ENCODE data around the gene PLCL2. TPM values are rescaled to one million over a fixed set of nuclear protein-coding genes. Genes with fewer than 3 reads are reported as not detected.

The PLCL2 gene
- total RNA-seq, 1 experiment from 2014 or later, result 3.0 TPM

GRCh38 chr3:17087509-17087908, 202.8 kb downstream of the PLCL2 start:
- Histone ChIP-seq H3K36me3 (ENCODE audit: control insufficient read depth, insufficient read depth, low read length) (no peaks in the 10 kb centered on the region), H3K27me3 (ENCODE audit: control insufficient read depth, insufficient read depth, low read length) (no peaks in the 10 kb centered on the region), H3K9me3 (ENCODE audit: control insufficient read depth, insufficient read depth, low read depth, low read length) (no peaks in the 10 kb centered on the region), H3K4me1 (ENCODE audit: control insufficient read depth, insufficient read depth, low read length) (no peaks in the 10 kb centered on the region), H3K4me3 (ENCODE audit: low read depth in 2 of 2, low read length in 2 of 2) (no peak overlapping the region), H3K27ac (ENCODE audit: low read length) (no peak overlapping the region)
- DNase-seq (ENCODE audit: low read depth, low spot score), result no peak
- intact Hi-C loops (cut with micrococcal nuclease; ENCODE audit: unreplicated experiment), result no loop called here
- BruUV-seq (replicated peaks), result no TSS peak
- POLR2A ChIA-PET, result no interaction called here
- in situ Hi-C loops (cut with HindIII; ENCODE audit: low pct_unique_long_range_greater_than_20kb, low sequenced_read_pairs), result no loop called here
- TF ChIP-seq POLR2AphosphoS5 (IDR thresholded peaks at IDR 0.05; ENCODE audit: low read depth, low read length) (no peak), CTCF (IDR thresholded peaks at IDR 0.05) (no peak), TCF7L2 (IDR thresholded peaks at IDR 0.05; ENCODE audit: low read depth, low read length) (no peak), REST (IDR thresholded peaks at IDR 0.05; ENCODE audit: insufficient read depth in 1 of 2, low read depth in 2 of 2, low read length in 1 of 2) (no peak), SIN3A (IDR thresholded peaks at IDR 0.05; ENCODE audit: borderline replicate concordance, insufficient read depth, low read depth, low read length) (no peak)
- ATAC-seq, result no peak
- CTCF ChIA-PET, result no interaction called here

DNA sequence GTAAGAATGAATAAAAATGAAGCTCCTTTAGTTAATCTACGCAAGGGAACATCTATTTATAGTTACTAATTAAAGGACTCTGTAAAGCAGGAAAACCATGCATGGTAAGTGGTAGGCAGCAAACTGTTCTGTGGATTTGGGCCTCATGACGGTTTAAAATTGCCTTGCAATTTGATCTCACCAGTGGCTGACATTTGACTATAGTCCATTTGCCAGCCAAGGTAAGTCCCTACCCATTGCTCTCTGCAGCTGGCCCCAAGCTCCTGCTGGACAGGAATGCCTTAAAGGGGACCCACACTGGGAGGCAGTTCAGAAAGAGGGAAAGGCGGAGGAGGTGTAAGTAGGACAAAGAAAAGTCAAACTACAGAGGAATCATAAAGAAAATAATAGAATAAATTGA, 203.3 kb downstream of the PLCL2 start:
- ATAC-seq (no peak), DNase-seq (ENCODE audit: low read depth, low spot score) (no peak)
- ChIA-PET CTCF (no interaction called here), POLR2A (no interaction called here)
- Histone ChIP-seq H3K9me3 (ENCODE audit: control insufficient read depth, insufficient read depth, low read depth, low read length) (no peaks in the 10 kb centered on the region), H3K36me3 (ENCODE audit: control insufficient read depth, insufficient read depth, low read length) (no peaks in the 10 kb centered on the region), H3K4me1 (ENCODE audit: control insufficient read depth, insufficient read depth, low read length) (no peaks in the 10 kb centered on the region), H3K27me3 (ENCODE audit: control insufficient read depth, insufficient read depth, low read length) (no peaks in the 10 kb centered on the region), H3K4me3 (ENCODE audit: low read depth in 2 of 2, low read length in 2 of 2) (no peak overlapping the region), H3K27ac (ENCODE audit: low read length) (no peak overlapping the region)
- intact Hi-C loops (cut with micrococcal nuclease; ENCODE audit: unreplicated experiment) (no loop called here), in situ Hi-C loops (cut with HindIII; ENCODE audit: low pct_unique_long_range_greater_than_20kb, low sequenced_read_pairs) (no loop called here)
- no TSS peak for BruUV-seq (replicated peaks)
- TF ChIP-seq TCF7L2 (IDR thresholded peaks at IDR 0.05; ENCODE audit: low read depth, low read length) (no peak), POLR2AphosphoS5 (IDR thresholded peaks at IDR 0.05; ENCODE audit: low read depth, low read length) (no peak), SIN3A (IDR thresholded peaks at IDR 0.05; ENCODE audit: borderline replicate concordance, insufficient read depth, low read depth, low read length) (no peak), REST (IDR thresholded peaks at IDR 0.05; ENCODE audit: insufficient read depth in 1 of 2, low read depth in 2 of 2, low read length in 1 of 2) (no peak), CTCF (IDR thresholded peaks at IDR 0.05) (no peak)

All from Panc1 (cell line).